Measurements from ENCODE around the gene STXBP6. TPM values are rescaled to one million over a fixed set of nuclear protein-coding genes. Genes with fewer than 3 reads are reported as not detected.
"Not testable (repeated sequence)": the region's sequence is repeated elsewhere in the genome, so short reads cannot be mapped to it uniquely, and the experiment has no call there.

STXBP6 gene
- total RNA-seq, 4 donors from 2014 or later, result 4.4 to 19.9 (median 8.2) TPM

- ATAC-seq (ENCODE audit: low FRiP score), result no peak
- no peak for DNase-seq (ENCODE audit: low spot score)
- TF ChIP-seq CTCF (IDR thresholded peaks at IDR 0.05), result no peak
Measured at GRCh38 chr14:24780281-24780680, 269.7 kb downstream of the STXBP6 start.

GRCh38 chr14:24777678-24778077 lies 272.3 kb downstream of the STXBP6 start:
- DNase-seq (ENCODE audit: low spot score) (no peak), ATAC-seq (ENCODE audit: low FRiP score) (no peak)
- no peak for TF ChIP-seq CTCF (IDR thresholded peaks at IDR 0.05)

- DNase-seq (ENCODE audit: low spot score) (no peak), ATAC-seq (ENCODE audit: low FRiP score) (no peak)
- TF ChIP-seq CTCF (IDR thresholded peaks at IDR 0.05), result no peak
Measured at GRCh38 chr14:24775950-24776349, 274.0 kb downstream of the STXBP6 start.

- no peak for ATAC-seq (ENCODE audit: low FRiP score)
- DNase-seq (ENCODE audit: low spot score), result no peak
- no peak for TF ChIP-seq CTCF (IDR thresholded peaks at IDR 0.05)
Measured at GRCh38 chr14:24774187-24774915, 275.6 kb downstream of the STXBP6 start.

GRCh38 chr14:24773564-24773963 lies 276.4 kb downstream of the STXBP6 start:
- not testable (repeated sequence) for DNase-seq (ENCODE audit: low spot score); ATAC-seq (ENCODE audit: low FRiP score)

- no peak for DNase-seq (ENCODE audit: low spot score)
- ATAC-seq (ENCODE audit: low FRiP score), result no peak
- no peak for TF ChIP-seq CTCF (IDR thresholded peaks at IDR 0.05)
Measured at GRCh38 chr14:24766434-24766833, 283.5 kb downstream of the STXBP6 start.

GRCh38 chr14:24761141-24761540 lies 288.8 kb downstream of the STXBP6 start:
- no peak for TF ChIP-seq CTCF (IDR thresholded peaks at IDR 0.05)
- DNase-seq (ENCODE audit: low spot score), result no peak
- ATAC-seq (ENCODE audit: low FRiP score), result no peak
